GM21528 (cell line): Measurements from ENCODE around the gene HHLA2.

Experiments
- ATAC-seq: cut with Tn5 transposase; IDR thresholded peaks from one replicate; pipeline ENCODE4 v1.9.1; 2021; ENCODE audit warnings: mild to moderate bottlenecking, moderate library complexity; ENCODE audit not compliant: unreplicated experiment, low FRiP score

HHLA2 gene

GRCh38 chr3:108415661-108416060 lies 119.3 kb downstream of the HHLA2 start:
- no peak for ATAC-seq

DNA sequence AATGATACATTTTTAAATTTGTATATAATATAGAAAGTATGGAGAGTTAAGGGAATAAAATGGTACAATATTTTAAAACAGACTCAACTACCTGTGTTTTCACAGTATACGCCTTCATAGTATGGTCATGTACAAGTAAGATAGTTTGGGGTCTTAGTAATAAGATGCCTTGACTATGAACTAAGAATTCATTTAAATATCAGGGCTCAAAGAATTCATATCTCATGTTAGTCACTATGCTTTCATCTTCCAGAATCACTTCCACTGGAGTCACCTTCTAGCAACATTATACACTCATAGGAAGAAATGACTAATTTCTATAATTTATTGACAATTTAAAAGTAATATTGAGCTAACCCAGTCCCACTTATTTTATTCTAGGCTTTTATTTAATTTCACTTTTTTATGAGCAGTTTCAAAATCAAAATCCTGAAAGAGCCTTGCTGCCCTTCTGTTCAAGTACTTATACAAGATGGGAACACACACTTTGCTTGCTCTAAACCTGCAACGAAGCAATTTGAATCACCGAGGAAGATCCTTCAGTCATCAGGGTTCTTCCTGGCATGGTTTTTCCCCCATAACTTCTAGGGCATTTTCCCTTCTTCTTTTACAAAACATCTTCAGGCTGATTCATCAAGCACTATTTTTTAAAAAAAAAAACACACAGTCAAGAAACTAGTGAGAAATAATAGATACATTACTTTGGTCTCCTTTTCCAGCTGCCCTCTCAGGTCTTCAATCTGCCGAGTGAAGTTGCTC lies 119.9 kb downstream of the HHLA2 start:
- ATAC-seq, result no peak

- ATAC-seq, result no peak
These were observed 124.6 kb downstream of the HHLA2 start for GRCh38 chr3:108420926-108421325.
